ENCODE data around the gene GAB4. TPM values are rescaled to one million over a fixed set of nuclear protein-coding genes. Genes with fewer than 3 reads are reported as not detected.

Gene GAB4
- total and polyA plus RNA-seq, 2 of the 8 experiments (the other 6 are each of a cell fraction or from before 2014, with no cell fraction given), result 0.03 to 0.17 TPM

DNA sequence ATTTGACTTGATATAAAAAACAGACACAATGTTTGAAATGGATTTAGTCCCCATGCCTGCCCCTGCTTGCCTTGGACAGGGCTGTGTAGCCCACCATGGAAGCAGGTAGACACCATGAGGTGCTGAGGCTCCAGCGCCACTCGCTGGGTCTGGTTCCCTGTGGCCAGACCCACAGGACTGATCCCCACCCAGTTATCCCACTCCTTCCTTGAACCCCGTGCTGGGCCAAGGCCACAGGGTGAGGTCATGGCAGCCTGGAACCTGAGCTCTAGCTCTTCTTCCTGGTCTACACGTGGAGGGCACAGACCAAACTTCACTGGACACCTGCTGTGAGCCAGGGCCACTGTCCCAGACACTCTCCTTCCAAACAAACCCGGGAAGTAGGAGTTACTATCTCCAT is 42.5 kb downstream of the GAB4 start:
- Histone ChIP-seq H4K8ac (ENCODE audit: extremely low read depth, insufficient read depth, low read length) (no peak overlapping the region), H4K20me1 (replicated peaks in 1 of 2; ENCODE audit: control insufficient read depth in 1 of 2, insufficient read depth in 2 of 2, low read length in 2 of 2) (no peaks in the 10 kb centered on the region), H4K5ac (ENCODE audit: insufficient read length, low read depth, low read length) (no peak overlapping the region), H2BK20ac (ENCODE audit: low read length) (no peak overlapping the region), H2BK12ac (ENCODE audit: low read depth, low read length) (no peak overlapping the region), H3K27ac (ENCODE audit: low read depth, low read length) (no peak overlapping the region), H2AK5ac (ENCODE audit: low read depth, low read length) (no peak overlapping the region), H3K79me2 (ENCODE audit: control insufficient read depth in 1 of 2, insufficient read depth in 2 of 2, low read length in 2 of 2) (no peaks in the 10 kb centered on the region), H3K14ac (ENCODE audit: insufficient read length) (no peak overlapping the region), H3K36me3 (ENCODE audit: control insufficient read depth in 2 of 4, insufficient read depth in 4 of 4, low read length in 3 of 4) (no peaks in the 10 kb centered on the region), H3K4me1 (replicated peaks in 1 of 4; ENCODE audit: control insufficient read depth in 3 of 4, insufficient read depth in 4 of 4, low read length in 3 of 4) (no peaks in the 10 kb centered on the region), H4K91ac (replicated peaks; ENCODE audit: insufficient read length, low read length) (no peak overlapping the region), H3K23me2 (ENCODE audit: low read depth, low read length) (no peaks in the 10 kb centered on the region), H2AFZ (ENCODE audit: low read length) (no peak overlapping the region), H2BK5ac (ENCODE audit: low read depth, low read length) (no peak overlapping the region), H3K4ac (replicated peaks; ENCODE audit: insufficient read length, low read depth, low read length) (no peak overlapping the region), H3K4me3 (ENCODE audit: extremely low read depth in 1 of 4, insufficient read depth in 2 of 4, low read depth in 3 of 4, low read length in 4 of 4) (no peak overlapping the region), H2BK120ac (replicated peaks; ENCODE audit: low read depth, low read length) (no peak overlapping the region), H3K4me2 (ENCODE audit: insufficient read depth in 1 of 2, low read depth in 2 of 2, low read length in 2 of 2) (no peak overlapping the region), H3K18ac (ENCODE audit: extremely low read depth, low read length) (no peak overlapping the region), H3K79me1 (ENCODE audit: low read depth, low read length) (no peaks in the 10 kb centered on the region), H3K56ac (replicated peaks; ENCODE audit: insufficient read length, low read depth, low read length) (no peak overlapping the region), H3K23ac (ENCODE audit: insufficient read length) (no peak overlapping the region), H3K9me3 (ENCODE audit: insufficient read depth in 2 of 2, low read depth in 1 of 2, low read length in 1 of 2) (peaks cover 73 to 92% of the 10 kb centered on the region in 2 experiments), H3K9ac (replicated peaks in 1 of 4; ENCODE audit: extremely low read depth in 1 of 4, low read depth in 3 of 4, low read length in 3 of 4) (no peak overlapping the region), H2BK15ac (ENCODE audit: low read length) (no peak overlapping the region), H3K27me3 (replicated peaks in 1 of 4; ENCODE audit: control insufficient read depth in 3 of 4, extremely low read depth in 1 of 4, insufficient read depth in 3 of 4, low read length in 3 of 4) (no peaks in the 10 kb centered on the region; a peak in 1 of 7 replicates)
- CTCF ChIA-PET (ENCODE audit: partially characterized antibody), result no interaction called here
- DNase-seq (ENCODE audit: low read depth in 1 of 2, low spot score in 2 of 2) (no peak), FAIRE-seq (no peak)
- WGBS, 2 experiments (ENCODE audit: extremely low coverage in 1 of 2, insufficient coverage in 1 of 2, insufficient read length in 1 of 2, insufficient replicate concordance in 2 of 2, low coverage in 1 of 2, low lambda C conversion rate in 2 of 2, missing lambda C conversion rate in 1 of 2), result 63% methylated on average over 5 of the region's 5 CpGs; no CpG with 5 or more reads in 1 of the 2 experiments
- POLR2A ChIA-PET (ENCODE audit: partially characterized antibody), result no interaction called here
- TF ChIP-seq ASH2L (IDR thresholded peaks at IDR 0.05; ENCODE audit: low read length), result no peak
- no peak for TF ChIP-seq HDAC2 (IDR thresholded peaks at IDR 0.05; ENCODE audit: borderline replicate concordance in 1 of 2, low read depth in 2 of 2, low read length in 2 of 2)
- no peak for TF ChIP-seq SP1 (IDR thresholded peaks at IDR 0.05; ENCODE audit: low read depth, low read length)
- no peak for TF ChIP-seq POLR2A (IDR thresholded peaks at IDR 0.05; ENCODE audit: control extremely low read depth in 1 of 2, low read depth in 2 of 2, low read length in 2 of 2)
- no peak for TF ChIP-seq FOSL1 (IDR thresholded peaks at IDR 0.05; ENCODE audit: insufficient read depth, low read depth, low read length)
- no peak for TF ChIP-seq BRCA1 (IDR thresholded peaks at IDR 0.05; ENCODE audit: low read depth, low read length)
- TF ChIP-seq CHD2 (IDR thresholded peaks at IDR 0.05; ENCODE audit: low read length), result no peak
- TF ChIP-seq MAFK (IDR thresholded peaks at IDR 0.05; ENCODE audit: low read depth, low read length), result no peak
- TF ChIP-seq, protein P1, sequence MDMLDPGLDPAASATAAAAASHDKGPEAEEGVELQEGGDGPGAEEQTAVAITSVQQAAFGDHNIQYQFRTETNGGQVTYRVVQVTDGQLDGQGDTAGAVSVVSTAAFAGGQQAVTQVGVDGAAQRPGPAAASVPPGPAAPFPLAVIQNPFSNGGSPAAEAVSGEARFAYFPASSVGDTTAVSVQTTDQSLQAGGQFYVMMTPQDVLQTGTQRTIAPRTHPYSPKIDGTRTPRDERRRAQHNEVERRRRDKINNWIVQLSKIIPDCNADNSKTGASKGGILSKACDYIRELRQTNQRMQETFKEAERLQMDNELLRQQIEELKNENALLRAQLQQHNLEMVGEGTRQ (IDR thresholded peaks at IDR 0.05; ENCODE audit: low read length), result no peak
- TF ChIP-seq SIRT6 (IDR thresholded peaks at IDR 0.05; ENCODE audit: low read length), result no peak
- no peak for TF ChIP-seq EP300 (IDR thresholded peaks at IDR 0.05; ENCODE audit: borderline replicate concordance in 1 of 2, low read depth in 2 of 2, low read length in 2 of 2)
- no peak for TF ChIP-seq SIN3A (conservative IDR thresholded peaks at IDR 0.05 in 1 of 2, IDR thresholded peaks at IDR 0.05 in 1 of 2; ENCODE audit: low read depth in 1 of 2, low read length in 2 of 2)
- no peak for TF ChIP-seq KDM5A (IDR thresholded peaks at IDR 0.05; ENCODE audit: low read length)

All from H1 (cell line).